Pulmonary artery endothelial cell (primary cell): ENCODE measurements around the gene LENEP. TPM values are rescaled to one million over a fixed set of nuclear protein-coding genes. Genes with fewer than 3 reads are reported as not detected.

Experiments used
- DNase-seq: peaks from one replicate; pipeline ENCODE4 v3.0.0-alpha.2; 2011; ENCODE audit warnings: low read depth, low spot score
- total RNA-seq: library from RNA; depleted of rRNA; stranded (reverse); fragments of >200 nt; gene quantifications from 2 replicates; pipeline ENCODE4 v1.2.3, GENCODE V29; 2014

LENEP gene
- total RNA-seq, 1 donor from 2014 or later, result 0.66 TPM

DNA sequence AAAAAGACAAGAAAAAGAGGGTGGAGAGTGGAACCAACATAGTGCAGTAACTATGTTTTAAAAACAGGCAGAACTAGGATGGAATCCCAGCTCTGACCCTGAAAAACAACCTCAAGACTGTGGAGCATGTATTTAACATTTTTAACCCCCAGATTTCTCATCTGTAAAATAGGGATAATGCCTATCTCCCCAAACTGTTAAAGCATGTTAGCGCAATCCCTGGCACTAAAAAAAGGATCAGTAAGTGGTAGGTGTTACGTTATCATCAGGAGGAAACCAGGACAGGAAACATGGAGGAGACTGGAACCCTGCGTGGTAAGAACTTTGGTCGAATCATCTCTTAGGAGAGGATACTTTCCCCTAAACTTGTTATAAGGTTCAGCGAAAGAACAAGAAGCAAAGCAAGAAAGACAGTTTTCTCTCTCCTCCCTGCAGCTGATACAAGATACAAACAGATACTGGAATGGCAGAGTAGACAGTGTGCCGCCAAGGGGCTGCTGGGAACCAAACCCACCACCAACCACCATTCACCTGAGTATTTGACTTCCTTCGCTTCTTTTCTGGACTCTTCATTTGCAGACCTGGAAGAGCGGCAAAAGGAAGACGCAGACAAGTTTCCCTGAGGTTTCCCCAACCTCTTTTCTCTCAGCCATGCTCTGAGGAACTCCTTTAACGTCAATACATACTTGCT is 32.8 kb upstream of the LENEP start:
- no peak for DNase-seq

- peak; percentile 22 for DNase-seq
These were observed 31.9 kb upstream of the LENEP start, which contains the start of gene PYGO2 for GRCh38 chr1:154961207-154962155. Gene PYGO2 (minus strand): TSS chr1:154961782. CDS start chr1:154961576, 206 bp downstream.

DNA sequence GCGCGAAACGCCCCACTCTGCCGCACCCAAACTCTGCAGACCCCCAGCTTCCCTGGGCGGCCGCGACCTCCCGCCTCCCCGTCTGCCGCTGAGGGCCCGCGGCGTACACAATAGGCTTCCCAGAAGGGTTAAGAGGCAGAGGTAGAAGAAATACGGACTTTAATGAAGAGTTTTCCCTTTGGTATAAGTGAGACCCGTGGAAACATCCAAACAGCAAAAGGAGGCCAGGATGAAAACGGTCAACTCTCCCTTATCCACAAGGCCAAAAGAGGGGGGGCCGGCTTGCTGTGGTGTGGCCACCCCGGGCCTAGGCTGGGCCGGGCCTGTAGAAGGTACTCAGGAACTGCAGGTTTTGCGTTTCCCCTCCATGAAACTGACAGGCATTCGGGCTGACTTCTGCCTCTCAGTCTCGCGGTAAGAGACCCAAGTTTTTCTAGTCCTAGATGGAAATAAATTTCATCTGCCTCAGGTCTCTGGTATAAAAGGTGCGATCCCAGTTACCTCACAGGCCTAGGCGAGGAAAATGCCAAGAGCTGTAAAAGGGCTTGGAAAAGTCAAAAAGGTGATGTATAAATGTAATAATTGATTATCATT is 31.1 kb upstream of the LENEP start:
- DNase-seq, result no peak

DNA sequence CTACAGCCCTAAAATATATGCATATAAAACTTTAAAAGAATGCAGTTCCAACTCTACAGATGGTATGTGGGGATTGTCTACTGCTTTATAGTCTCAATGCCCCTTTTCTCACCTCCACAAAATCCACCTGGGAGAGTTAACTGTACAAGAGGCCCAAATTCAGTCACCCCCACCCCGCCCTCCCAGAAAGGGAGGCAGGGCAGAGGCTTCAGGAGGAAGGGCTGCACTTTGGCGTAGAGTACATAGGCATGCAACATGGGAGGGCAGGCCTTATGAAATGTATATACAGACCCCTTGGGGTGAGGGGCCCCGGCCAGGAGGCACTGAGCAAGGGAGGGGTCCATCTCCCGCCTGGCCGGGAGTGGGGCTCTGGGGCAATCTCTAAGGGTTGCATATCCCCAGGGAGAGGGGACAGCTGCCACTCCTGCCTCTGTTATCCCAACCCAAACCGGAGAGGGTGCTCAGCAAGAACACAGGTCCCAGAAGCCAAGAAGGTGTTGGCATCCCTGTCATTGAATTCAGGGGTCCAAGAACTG is 30.5 kb upstream of the LENEP start:
- DNase-seq, result no peak

DNA sequence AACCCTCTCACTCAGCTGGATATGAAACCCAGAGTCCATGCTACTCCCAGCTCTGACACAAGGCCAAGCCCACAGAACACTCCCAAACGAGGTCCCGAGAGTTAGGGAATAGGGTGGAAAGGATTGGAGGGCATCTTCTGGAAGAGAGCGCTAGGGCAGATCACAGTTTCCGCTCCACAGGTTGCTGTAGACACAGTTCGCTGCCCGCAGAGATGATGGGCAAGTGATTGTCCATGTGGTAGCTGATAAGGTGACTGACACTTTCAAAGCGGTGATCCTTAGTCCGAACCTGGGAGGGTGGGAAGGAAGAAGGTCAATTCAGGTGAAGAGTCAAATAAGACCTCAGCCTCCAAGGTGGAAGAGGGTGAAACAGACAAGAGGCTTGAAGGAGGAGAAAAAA is 29.7 kb upstream of the LENEP start:
- DNase-seq, result no peak

GRCh38 chr1:154964359-154964758 is 29.0 kb upstream of the LENEP start:
- DNase-seq, result no peak

DNA sequence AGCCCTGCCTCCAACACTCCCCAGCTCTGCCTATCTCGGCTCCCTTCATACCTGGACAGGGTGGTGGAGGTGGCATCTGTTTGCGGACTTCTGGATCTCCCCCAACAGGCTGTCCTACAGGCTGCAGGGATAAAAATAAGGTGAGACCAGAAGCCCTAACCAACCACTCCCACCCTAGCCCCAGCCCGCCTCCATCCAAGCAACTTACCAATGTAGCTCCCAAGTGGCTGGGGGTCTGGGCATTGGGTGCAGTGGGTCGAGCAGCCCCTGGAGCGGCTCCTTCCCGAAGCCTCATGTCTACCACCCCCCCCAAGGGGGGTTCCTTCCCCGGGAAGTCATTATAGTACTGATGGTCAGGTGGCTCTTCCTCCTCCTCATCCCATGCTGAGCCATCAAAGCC is 27.3 kb upstream of the LENEP start:
- DNase-seq, result no peak

DNA sequence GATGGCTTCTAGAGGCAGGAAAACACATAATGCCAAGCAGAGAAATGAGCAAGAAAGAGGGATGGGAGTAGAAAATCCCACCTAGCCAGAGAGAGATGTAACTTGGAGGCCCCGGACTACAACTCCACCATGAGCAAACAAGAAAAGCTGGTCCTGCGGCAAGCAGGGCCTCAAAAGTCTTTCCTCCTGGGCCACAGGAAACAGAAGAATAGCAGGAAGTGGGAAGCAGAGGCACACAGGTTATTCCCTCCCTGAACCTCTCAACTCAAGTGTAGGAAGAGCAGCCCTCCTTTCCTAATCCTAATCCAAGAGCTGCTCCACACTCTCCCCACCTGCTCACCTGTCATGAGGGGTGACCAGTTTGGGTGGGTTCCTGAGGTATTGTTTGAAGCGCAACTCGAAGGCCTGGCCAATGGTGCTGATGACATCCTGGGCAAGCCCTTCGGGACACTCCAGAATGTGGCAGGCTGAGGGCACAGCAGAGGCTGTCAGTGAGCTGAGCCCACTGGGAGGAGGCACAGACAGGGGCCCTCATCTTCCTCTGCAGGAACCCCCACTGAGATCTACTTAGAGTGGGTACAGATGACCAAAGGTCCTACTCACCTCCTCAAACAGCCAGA is 25.9 kb upstream of the LENEP start:
- no peak for DNase-seq

- no peak for DNase-seq
These were observed 24.7 kb upstream of the LENEP start for GRCh38 chr1:154968731-154969130.

DNA sequence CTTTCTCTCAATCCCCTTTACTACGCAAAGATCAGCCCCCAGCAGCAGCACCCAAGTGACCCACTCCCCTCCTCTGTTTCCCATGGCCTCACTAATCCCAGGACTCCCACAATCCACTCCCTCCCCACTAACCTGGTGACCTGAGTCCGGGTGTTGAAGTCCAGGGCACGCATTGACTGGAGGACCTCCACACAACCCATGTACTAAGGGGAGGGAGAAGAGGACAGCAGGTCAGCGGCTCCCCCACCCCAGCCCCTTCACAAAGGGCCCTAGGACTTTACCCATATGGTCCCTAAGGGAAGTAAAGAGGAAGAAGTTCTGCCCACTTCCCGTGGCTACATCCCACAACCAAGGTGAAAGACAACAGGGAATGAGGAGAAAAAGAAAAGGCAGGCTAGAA is 24.1 kb upstream of the LENEP start:
- DNase-seq, result no peak

GRCh38 chr1:154969860-154970452 is 23.4 kb upstream of the LENEP start:
- DNase-seq, result no peak

- peak; percentile 74 for DNase-seq
These were observed 22.6 kb upstream of the LENEP start, which contains the start of gene SHC1 for GRCh38 chr1:154970631-154971340. Gene SHC1 (minus strand): TSS chr1:154970747. CDS start chr1:154970526, 221 bp downstream.

- no peak for DNase-seq
These were observed 21.9 kb upstream of the LENEP start for GRCh38 chr1:154971341-154971998.

GRCh38 chr1:154972213-154972516 is 21.2 kb upstream of the LENEP start:
- DNase-seq, result peak; percentile 47

DNA sequence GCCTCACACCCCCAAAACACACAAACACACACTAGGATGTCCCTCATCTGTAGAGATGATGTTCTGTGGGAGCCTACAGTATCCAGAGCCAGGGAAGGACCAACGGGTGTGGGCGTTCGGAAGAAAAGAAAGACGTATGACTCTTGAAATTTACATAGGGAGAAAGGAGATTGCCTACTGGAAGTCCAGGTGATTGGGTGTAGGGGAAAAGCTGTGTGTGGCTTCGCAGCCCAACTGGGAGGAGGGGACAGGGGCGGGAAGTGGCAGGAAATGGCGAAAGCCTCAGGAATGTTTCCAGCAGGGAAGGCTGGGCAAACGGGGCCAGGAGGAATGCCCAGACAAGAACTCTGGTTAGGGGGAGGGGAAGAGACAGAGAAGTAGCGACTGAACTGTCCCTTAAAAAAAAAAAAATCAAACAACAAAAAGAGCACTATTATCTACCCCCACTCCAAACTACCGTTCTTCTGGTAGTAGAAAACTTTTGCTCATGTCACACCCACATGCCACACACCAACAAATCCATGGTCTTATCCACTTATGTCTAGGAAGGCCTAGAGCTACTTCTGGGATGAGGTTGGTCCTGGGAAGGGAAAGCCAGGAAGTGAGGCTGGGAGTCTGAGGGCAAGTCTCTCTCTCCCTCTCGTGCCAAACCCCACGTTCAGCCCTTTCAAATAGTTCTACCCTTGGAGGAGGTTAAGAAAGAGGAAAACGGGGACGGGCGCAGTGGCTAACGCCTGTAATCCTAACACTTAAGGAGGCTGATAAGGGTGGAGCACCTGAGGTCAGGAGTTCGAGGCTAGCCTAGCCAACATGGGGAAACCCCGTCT is 20.7 kb upstream of the LENEP start:
- DNase-seq, result peak; percentile 92

DNA sequence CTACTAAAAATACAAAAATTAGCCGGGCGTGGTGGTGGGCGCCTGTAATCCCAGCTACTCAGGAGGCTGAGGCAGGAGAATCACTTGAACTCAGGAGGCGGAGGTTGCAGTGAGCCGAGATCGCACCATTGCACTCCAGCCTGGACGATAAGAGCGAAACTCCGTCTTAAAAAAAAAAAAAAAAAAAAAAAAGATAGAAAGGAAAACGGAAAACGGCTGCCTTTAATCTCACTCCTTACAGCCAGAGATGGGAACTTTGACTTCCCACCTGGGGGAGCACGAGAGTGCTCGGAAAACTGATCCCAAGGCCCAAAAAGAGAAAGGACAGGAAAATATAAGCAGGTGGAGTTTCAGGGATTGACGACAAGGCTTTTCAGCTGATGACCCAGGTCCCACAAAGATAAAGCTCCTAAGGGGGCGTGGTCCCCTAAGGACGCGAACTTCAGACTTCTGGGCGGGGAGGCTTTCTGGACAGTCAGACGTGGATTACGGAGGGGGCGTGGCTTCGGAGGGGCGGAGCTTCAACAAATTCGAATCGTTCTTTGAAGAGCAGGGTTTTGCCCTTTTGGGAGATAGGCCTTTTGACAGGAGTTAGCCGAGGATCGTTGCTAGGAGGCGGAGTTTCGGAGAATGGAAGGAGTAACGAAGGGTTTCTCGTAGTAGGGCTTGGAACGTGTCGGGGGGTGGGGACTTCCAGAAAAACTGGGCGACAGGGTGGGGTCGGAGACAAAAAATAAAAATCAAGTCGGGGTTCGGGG is 19.9 kb upstream of the LENEP start:
- DNase-seq, result peak; percentile 96

GRCh38 chr1:154974102-154974807 is 19.1 kb upstream of the LENEP start, which contains the start of gene CKS1B:
Gene CKS1B (plus strand): TSS chr1:154974681. CDS start chr1:154974746, 65 bp downstream.
- DNase-seq, result peak; percentile 99
